ENCODE data around the gene BACH2.

BACH2 gene

DNA sequence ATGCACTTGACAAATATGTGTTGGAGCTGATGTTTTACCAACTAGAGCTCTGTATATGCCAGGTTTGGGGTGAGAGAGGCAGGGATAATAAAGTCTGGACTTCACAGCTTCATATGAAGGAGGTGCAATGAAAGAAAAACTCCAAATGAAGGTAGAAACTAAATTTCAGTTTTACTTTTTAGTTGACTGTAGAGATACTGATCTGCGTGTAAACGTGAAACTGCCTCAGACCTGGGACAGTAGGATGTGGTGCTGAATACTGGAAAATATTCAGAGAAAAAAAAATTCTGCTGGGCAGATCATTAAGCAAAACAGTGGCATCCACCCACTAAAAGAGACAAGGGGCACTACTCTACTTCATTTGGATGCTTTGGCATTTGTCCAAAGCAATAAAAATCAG, 94.5 kb downstream of the BACH2 start:
- H3K9ac ChIP-seq (ENCODE audit: low read depth, low read length, poor library complexity), result no peak overlapping the region
- H3K27me3 ChIP-seq (ENCODE audit: control insufficient read depth in 3 of 3, insufficient read depth in 3 of 3, low read depth in 1 of 3, low read length in 3 of 3), result no peaks in the 10 kb centered on the region
- H3K4ac ChIP-seq (ENCODE audit: low read length), result no peak overlapping the region
- H3K4me3 ChIP-seq (ENCODE audit: low read length in 2 of 2), result no peak overlapping the region
- H2BK5ac ChIP-seq (ENCODE audit: low read length), result no peak overlapping the region
- H2BK120ac ChIP-seq (ENCODE audit: low read depth, low read length), result no peak overlapping the region
- H3K23ac ChIP-seq (ENCODE audit: low read depth, low read length, poor library complexity), result no peak overlapping the region
- no peak overlapping the region for H2AK5ac ChIP-seq (ENCODE audit: low read depth, low read length)
- H2BK15ac ChIP-seq (ENCODE audit: low read length), result no peak overlapping the region
- H3K4me1 ChIP-seq (ENCODE audit: control insufficient read depth in 2 of 2, insufficient read depth in 1 of 2, low read depth in 1 of 2, low read length in 2 of 2), result peaks cover 0 to 16% of the 10 kb centered on the region in 2 donors
- H3K4me2 ChIP-seq (ENCODE audit: insufficient read depth, low read length, poor library complexity, severe bottlenecking), result no peak overlapping the region
- no peak overlapping the region for H3K27ac ChIP-seq (replicated peaks; ENCODE audit: low read length)
- H3K18ac ChIP-seq (ENCODE audit: low read length), result no peak overlapping the region
- H3K79me1 ChIP-seq (ENCODE audit: low read depth, low read length), result peaks cover 2% of the 10 kb centered on the region
- H2AFZ ChIP-seq (ENCODE audit: low read length), result no peak overlapping the region
- H3K36me3 ChIP-seq (replicated peaks in 1 of 2; ENCODE audit: control insufficient read depth in 2 of 2, insufficient read depth in 2 of 2, low read length in 2 of 2), result peaks cover 9 to 10% of the 10 kb centered on the region in 2 donors
- H4K91ac ChIP-seq (ENCODE audit: low read depth, low read length, poor library complexity), result no peak overlapping the region
- H4K8ac ChIP-seq (ENCODE audit: low read depth, low read length), result no peak overlapping the region
- no peak overlapping the region for H2BK12ac ChIP-seq (ENCODE audit: low read length)
- no peak for DNase-seq (ENCODE audit: low spot score)
- no peak overlapping the region for H3K14ac ChIP-seq (ENCODE audit: low read length)
- H3K9me3 ChIP-seq (replicated peaks in 1 of 2; ENCODE audit: control insufficient read depth in 2 of 2, insufficient read depth in 1 of 2, low read depth in 1 of 2, low read length in 2 of 2), result peaks cover 17 to 20% of the 10 kb centered on the region in 2 donors
- no CpG with 5 or more reads among the region's 2 CpGs for WGBS, 2 donors (ENCODE audit: extremely low coverage in 2 of 2, insufficient read length in 2 of 2, insufficient replicate concordance in 1 of 2)

DNA sequence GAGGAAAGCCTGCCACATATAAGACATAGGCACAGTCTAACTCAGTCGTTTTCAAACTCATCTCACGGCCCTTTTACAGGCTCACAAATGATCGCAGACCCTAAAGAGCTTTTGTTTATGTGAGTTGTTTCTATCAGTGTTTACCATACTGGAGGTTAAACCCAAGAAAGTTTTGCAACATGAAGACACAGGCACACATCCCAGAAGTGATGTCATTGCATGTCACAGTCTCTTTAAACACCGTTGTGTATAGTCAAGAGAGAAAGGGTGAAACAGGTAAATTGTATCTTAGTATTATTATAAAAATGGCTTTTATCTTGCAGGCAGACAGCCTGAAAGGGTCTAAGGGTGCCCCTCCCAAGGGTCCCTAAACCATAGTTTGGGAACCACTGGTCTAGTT, 96.7 kb downstream of the BACH2 start:
- Histone ChIP-seq H2BK15ac (ENCODE audit: low read length) (no peak overlapping the region), H3K14ac (ENCODE audit: low read length) (no peak overlapping the region), H2BK120ac (ENCODE audit: low read depth, low read length) (no peak overlapping the region), H3K27ac (replicated peaks; ENCODE audit: low read length) (no peak overlapping the region), H3K9ac (ENCODE audit: low read depth, low read length, poor library complexity) (no peak overlapping the region), H2BK12ac (ENCODE audit: low read length) (no peak overlapping the region), H3K4ac (ENCODE audit: low read length) (no peak overlapping the region), H2BK5ac (ENCODE audit: low read length) (no peak overlapping the region), H3K27me3 (ENCODE audit: control insufficient read depth in 3 of 3, insufficient read depth in 3 of 3, low read depth in 1 of 3, low read length in 3 of 3) (no peaks in the 10 kb centered on the region), H3K36me3 (replicated peaks in 1 of 2; ENCODE audit: control insufficient read depth in 2 of 2, insufficient read depth in 2 of 2, low read length in 2 of 2) (peaks cover 9 to 10% of the 10 kb centered on the region in 2 donors), H3K18ac (ENCODE audit: low read length) (no peak overlapping the region), H2AFZ (ENCODE audit: low read length) (no peak overlapping the region), H3K79me1 (ENCODE audit: low read depth, low read length) (peaks cover 2% of the 10 kb centered on the region), H3K4me1 (ENCODE audit: control insufficient read depth in 2 of 2, insufficient read depth in 1 of 2, low read depth in 1 of 2, low read length in 2 of 2) (peaks cover 11 to 13% of the 10 kb centered on the region in 2 donors), H4K8ac (ENCODE audit: low read depth, low read length) (no peak overlapping the region), H3K4me2 (ENCODE audit: insufficient read depth, low read length, poor library complexity, severe bottlenecking) (no peak overlapping the region), H3K23ac (ENCODE audit: low read depth, low read length, poor library complexity) (no peak overlapping the region), H3K4me3 (ENCODE audit: low read length in 2 of 2) (no peak overlapping the region), H4K91ac (ENCODE audit: low read depth, low read length, poor library complexity) (no peak overlapping the region), H3K9me3 (replicated peaks in 1 of 2; ENCODE audit: control insufficient read depth in 2 of 2, insufficient read depth in 1 of 2, low read depth in 1 of 2, low read length in 2 of 2) (peaks cover 17 to 22% of the 10 kb centered on the region in 2 donors), H2AK5ac (ENCODE audit: low read depth, low read length) (no peak overlapping the region)
- DNase-seq (ENCODE audit: low spot score), result no peak
- no CpG with 5 or more reads among the region's 4 CpGs for WGBS, 2 donors (ENCODE audit: extremely low coverage in 2 of 2, insufficient read length in 2 of 2, insufficient replicate concordance in 1 of 2)

DNA sequence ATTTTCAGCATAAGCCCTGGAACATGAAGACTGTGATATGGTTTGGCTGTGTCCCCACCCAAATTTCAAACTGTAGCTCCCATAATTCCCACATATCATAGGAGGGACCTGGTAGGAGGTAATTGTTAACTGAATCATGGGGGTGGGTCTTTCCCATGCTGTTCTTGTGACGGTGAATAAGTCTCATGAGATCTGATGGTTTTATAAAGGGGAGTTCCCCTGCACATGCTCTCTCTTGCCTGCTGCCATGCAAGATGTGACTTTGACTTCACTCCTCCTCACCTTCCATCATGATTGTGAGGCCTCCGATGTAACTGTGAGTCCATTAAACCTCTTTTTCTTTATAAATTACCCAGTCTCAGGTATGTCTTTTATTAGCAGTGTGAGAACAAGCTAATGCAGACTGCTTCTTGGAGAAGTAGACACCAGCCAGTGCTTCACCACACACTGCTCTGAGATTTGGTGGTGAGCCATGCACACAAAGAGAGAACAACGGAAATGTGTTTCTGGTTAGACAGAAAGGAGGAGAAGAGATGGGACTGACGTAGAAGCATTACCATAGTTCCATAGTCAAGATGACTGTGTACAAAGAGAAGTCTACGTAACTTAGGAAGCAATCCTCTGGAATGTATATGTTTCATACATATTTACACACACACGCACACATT, 97.8 kb downstream of the BACH2 start:
- Histone ChIP-seq H3K4me3 (ENCODE audit: low read length in 2 of 2) (no peak overlapping the region), H4K8ac (ENCODE audit: low read depth, low read length) (no peak overlapping the region), H3K27me3 (ENCODE audit: control insufficient read depth in 3 of 3, insufficient read depth in 3 of 3, low read depth in 1 of 3, low read length in 3 of 3) (no peaks in the 10 kb centered on the region), H3K18ac (ENCODE audit: low read length) (no peak overlapping the region), H3K4me1 (ENCODE audit: control insufficient read depth in 2 of 2, insufficient read depth in 1 of 2, low read depth in 1 of 2, low read length in 2 of 2) (peaks cover 7 to 20% of the 10 kb centered on the region in 2 donors), H3K14ac (ENCODE audit: low read length) (no peak overlapping the region), H3K4me2 (ENCODE audit: insufficient read depth, low read length, poor library complexity, severe bottlenecking) (no peak overlapping the region), H3K27ac (replicated peaks; ENCODE audit: low read length) (no peak overlapping the region), H2BK120ac (ENCODE audit: low read depth, low read length) (no peak overlapping the region), H2BK5ac (ENCODE audit: low read length) (no peak overlapping the region), H2BK15ac (ENCODE audit: low read length) (no peak overlapping the region), H3K4ac (ENCODE audit: low read length) (no peak overlapping the region), H3K36me3 (replicated peaks in 1 of 2; ENCODE audit: control insufficient read depth in 2 of 2, insufficient read depth in 2 of 2, low read length in 2 of 2) (peaks cover 9 to 10% of the 10 kb centered on the region in 2 donors), H3K23ac (ENCODE audit: low read depth, low read length, poor library complexity) (no peak overlapping the region), H2BK12ac (ENCODE audit: low read length) (no peak overlapping the region), H3K9me3 (replicated peaks in 1 of 2; ENCODE audit: control insufficient read depth in 2 of 2, insufficient read depth in 1 of 2, low read depth in 1 of 2, low read length in 2 of 2) (peaks cover 17 to 22% of the 10 kb centered on the region in 2 donors), H4K91ac (ENCODE audit: low read depth, low read length, poor library complexity) (no peak overlapping the region), H3K9ac (ENCODE audit: low read depth, low read length, poor library complexity) (no peak overlapping the region), H3K79me1 (ENCODE audit: low read depth, low read length) (peaks cover 2% of the 10 kb centered on the region), H2AK5ac (ENCODE audit: low read depth, low read length) (no peak overlapping the region), H2AFZ (ENCODE audit: low read length) (no peak overlapping the region)
- no peak for DNase-seq (ENCODE audit: low spot score)
- no CpG with 5 or more reads among the region's 6 CpGs for WGBS, 2 donors (ENCODE audit: extremely low coverage in 2 of 2, insufficient read length in 2 of 2, insufficient replicate concordance in 1 of 2)

DNA sequence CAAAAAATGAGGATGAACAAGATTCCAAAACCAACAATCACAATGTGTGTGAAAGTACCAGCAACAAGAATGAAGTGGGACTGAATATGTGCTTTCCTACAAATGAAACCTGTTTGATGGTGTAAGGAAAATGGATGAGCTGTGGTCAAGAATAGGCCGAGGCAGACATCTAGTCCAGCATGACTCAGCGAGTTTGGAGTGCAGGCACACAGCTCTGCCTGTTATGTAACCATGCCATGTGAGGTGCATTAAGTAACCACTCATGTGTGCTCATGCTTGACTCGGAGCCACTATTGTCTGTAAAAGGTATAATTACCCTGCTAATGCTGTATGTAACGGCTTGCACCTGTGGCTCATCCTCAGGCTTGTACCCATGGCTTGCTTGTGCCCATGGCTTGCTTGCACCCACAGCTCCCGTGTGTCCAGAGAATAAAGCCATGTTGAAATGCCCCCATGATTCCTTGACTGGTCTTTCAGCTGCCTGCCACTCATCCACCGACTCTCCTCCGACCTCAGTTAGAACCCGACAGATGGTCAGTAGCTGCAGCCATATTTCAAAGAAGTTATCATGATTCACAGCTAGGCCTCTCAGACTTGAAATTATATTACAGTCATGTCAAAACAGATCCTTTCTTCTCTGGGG, 98.7 kb downstream of the BACH2 start:
- Histone ChIP-seq H3K27ac (replicated peaks; ENCODE audit: low read length) (no peak overlapping the region), H3K4me2 (ENCODE audit: insufficient read depth, low read length, poor library complexity, severe bottlenecking) (no peak overlapping the region), H2BK12ac (ENCODE audit: low read length) (no peak overlapping the region), H3K79me1 (ENCODE audit: low read depth, low read length) (peaks cover 2% of the 10 kb centered on the region), H4K91ac (ENCODE audit: low read depth, low read length, poor library complexity) (no peak overlapping the region), H3K4ac (ENCODE audit: low read length) (no peak overlapping the region), H2AK5ac (ENCODE audit: low read depth, low read length) (no peak overlapping the region), H3K14ac (ENCODE audit: low read length) (no peak overlapping the region), H3K23ac (ENCODE audit: low read depth, low read length, poor library complexity) (no peak overlapping the region), H3K4me1 (ENCODE audit: control insufficient read depth in 2 of 2, insufficient read depth in 1 of 2, low read depth in 1 of 2, low read length in 2 of 2) (peaks cover 6 to 20% of the 10 kb centered on the region in 2 donors), H4K8ac (ENCODE audit: low read depth, low read length) (no peak overlapping the region), H2BK5ac (ENCODE audit: low read length) (no peak overlapping the region), H2BK120ac (ENCODE audit: low read depth, low read length) (no peak overlapping the region), H3K4me3 (ENCODE audit: low read length in 2 of 2) (no peak overlapping the region), H3K27me3 (ENCODE audit: control insufficient read depth in 3 of 3, insufficient read depth in 3 of 3, low read depth in 1 of 3, low read length in 3 of 3) (no peaks in the 10 kb centered on the region), H2AFZ (ENCODE audit: low read length) (no peak overlapping the region), H2BK15ac (ENCODE audit: low read length) (no peak overlapping the region), H3K9ac (ENCODE audit: low read depth, low read length, poor library complexity) (no peak overlapping the region), H3K9me3 (replicated peaks in 1 of 2; ENCODE audit: control insufficient read depth in 2 of 2, insufficient read depth in 1 of 2, low read depth in 1 of 2, low read length in 2 of 2) (peaks cover 17 to 22% of the 10 kb centered on the region in 2 donors), H3K36me3 (replicated peaks in 1 of 2; ENCODE audit: control insufficient read depth in 2 of 2, insufficient read depth in 2 of 2, low read length in 2 of 2) (peaks cover 3 to 10% of the 10 kb centered on the region in 2 donors), H3K18ac (ENCODE audit: low read length) (no peak overlapping the region)
- WGBS, 2 donors (ENCODE audit: extremely low coverage in 2 of 2, insufficient read length in 2 of 2, insufficient replicate concordance in 1 of 2), result no CpG with 5 or more reads among the region's 8 CpGs
- DNase-seq (ENCODE audit: low spot score), result no peak
